Loucy (cell line): ENCODE results near the gene NMB.

Source experiments
- H2AFZ ChIP-seq: fragments of 200-600 bp; sonication (generic); 2 replicates; pipeline ENCODE4 v1.6.0; 2016; ENCODE audit warnings: antibody characterized with exemption, mild to moderate bottlenecking, low read length, moderate library complexity
- H3F3A ChIP-seq: fragments of 200-600 bp; 2 replicates; pipeline ENCODE4 v1.6.0; 2016; ENCODE audit warnings: antibody characterized with exemption, low read depth, mild to moderate bottlenecking
- H3K27me3 ChIP-seq: fragments of 200-600 bp; sonication (generic); 2 replicates; pipeline ENCODE4 v1.6.1; 2014; ENCODE audit warnings: low read length, mild to moderate bottlenecking; ENCODE audit not compliant: insufficient read depth, poor library complexity, severe bottlenecking
- H3K36me3 ChIP-seq: fragments of 200-600 bp; sonication (generic); 2 replicates; pipeline ENCODE4 v1.6.1; 2016; ENCODE audit warnings: low read length; ENCODE audit not compliant: insufficient read depth
- H3K4me1 ChIP-seq: fragments of 200-600 bp; sonication (generic); 2 replicates; pipeline ENCODE4 v1.5.1; 2014; ENCODE audit warnings: low read length, mild to moderate bottlenecking; ENCODE audit not compliant: insufficient read depth, poor library complexity, severe bottlenecking
- H3K4me2 ChIP-seq: fragments of 200-600 bp; sonication (generic); 2 replicates; pipeline ENCODE4 v1.6.0; 2014; ENCODE audit warnings: antibody characterized with exemption, low read length, low read depth, mild to moderate bottlenecking; ENCODE audit not compliant: poor library complexity, severe bottlenecking
- H3K4me3 ChIP-seq: fragments of 200-600 bp; sonication (generic); 2 replicates; pipeline ENCODE4 v1.5.1; 2014; ENCODE audit warnings: low read length, mild to moderate bottlenecking, mixed read lengths; ENCODE audit not compliant: poor library complexity, severe bottlenecking
- H3K79me2 ChIP-seq: fragments of 200-600 bp; sonication (generic); 2 replicates; pipeline ENCODE4 v1.6.1; 2014; ENCODE audit warnings: low read length; ENCODE audit not compliant: insufficient read depth
- H3K9ac ChIP-seq: fragments of 200-600 bp; sonication (generic); 2 replicates; pipeline ENCODE4 v1.6.0; 2014; ENCODE audit warnings: mild to moderate bottlenecking, low read depth, low read length, moderate library complexity; ENCODE audit not compliant: poor library complexity, severe bottlenecking
- H3K9me2 ChIP-seq: fragments of 200-600 bp; sonication (generic); replicated peaks from 2 replicates; pipeline ENCODE4 v1.6.1; 2016; ENCODE audit warnings: low read depth, low read length, mixed read lengths
- H3K9me3 ChIP-seq: fragments of 200-600 bp; sonication (generic); 2 replicates; pipeline ENCODE4 v1.6.1; 2014; ENCODE audit warnings: mild to moderate bottlenecking, antibody characterized with exemption, low read length, low read depth; ENCODE audit not compliant: insufficient read depth
- H4K20me1 ChIP-seq: fragments of 200-600 bp; sonication (generic); 2 replicates; pipeline ENCODE4 v1.6.0; 2014; ENCODE audit warnings: antibody characterized with exemption, low read length, mild to moderate bottlenecking; ENCODE audit not compliant: insufficient read depth, poor library complexity, severe bottlenecking
- EZH2phosphoT487 ChIP-seq: fragments of 200-600 bp; IDR thresholded peaks from 2 replicates; pipeline ENCODE4 v1.6.1; 2018; ENCODE audit warnings: antibody characterized with exemption, mild to moderate bottlenecking, moderate library complexity, borderline replicate concordance
- TF ChIP-seq, protein P1 (sequence below): fragments of 200-600 bp; sonication (generic); conservative IDR thresholded peaks from 2 replicates; pipeline ENCODE4 v1.5.1; 2014; ENCODE audit warnings: mild to moderate bottlenecking, antibody characterized with exemption, low read length

The NMB gene

DNA sequence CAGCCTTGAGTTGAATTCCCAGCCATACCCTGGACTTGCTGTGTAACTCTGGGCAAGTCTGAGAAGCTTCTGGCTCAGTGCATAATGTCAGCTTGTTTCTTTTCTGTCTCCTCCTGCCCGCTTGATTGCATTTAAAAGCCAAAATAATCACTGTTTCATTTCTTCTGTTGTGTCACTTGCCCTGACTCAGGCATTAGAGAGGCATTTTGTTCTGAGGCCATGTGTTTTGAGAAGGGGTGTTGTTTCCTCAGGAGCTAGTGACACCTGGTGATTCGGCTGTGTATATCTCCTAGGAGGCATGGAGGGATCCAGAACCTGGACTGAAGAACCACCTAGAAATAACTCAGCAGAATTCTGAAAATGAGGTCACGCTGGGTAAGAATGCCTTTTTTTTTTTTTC lies 19.9 kb downstream of the NMB start:
- TF ChIP-seq, protein P1, sequence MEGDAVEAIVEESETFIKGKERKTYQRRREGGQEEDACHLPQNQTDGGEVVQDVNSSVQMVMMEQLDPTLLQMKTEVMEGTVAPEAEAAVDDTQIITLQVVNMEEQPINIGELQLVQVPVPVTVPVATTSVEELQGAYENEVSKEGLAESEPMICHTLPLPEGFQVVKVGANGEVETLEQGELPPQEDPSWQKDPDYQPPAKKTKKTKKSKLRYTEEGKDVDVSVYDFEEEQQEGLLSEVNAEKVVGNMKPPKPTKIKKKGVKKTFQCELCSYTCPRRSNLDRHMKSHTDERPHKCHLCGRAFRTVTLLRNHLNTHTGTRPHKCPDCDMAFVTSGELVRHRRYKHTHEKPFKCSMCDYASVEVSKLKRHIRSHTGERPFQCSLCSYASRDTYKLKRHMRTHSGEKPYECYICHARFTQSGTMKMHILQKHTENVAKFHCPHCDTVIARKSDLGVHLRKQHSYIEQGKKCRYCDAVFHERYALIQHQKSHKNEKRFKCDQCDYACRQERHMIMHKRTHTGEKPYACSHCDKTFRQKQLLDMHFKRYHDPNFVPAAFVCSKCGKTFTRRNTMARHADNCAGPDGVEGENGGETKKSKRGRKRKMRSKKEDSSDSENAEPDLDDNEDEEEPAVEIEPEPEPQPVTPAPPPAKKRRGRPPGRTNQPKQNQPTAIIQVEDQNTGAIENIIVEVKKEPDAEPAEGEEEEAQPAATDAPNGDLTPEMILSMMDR, result peak; percentile 42
- no peak for TF ChIP-seq EZH2phosphoT487
- H3K9ac ChIP-seq, result no peak overlapping the region
- H3K4me2 ChIP-seq, result no peak overlapping the region
- H3K4me3 ChIP-seq, result no peak overlapping the region
- no peaks in the 10 kb centered on the region for H3K27me3 ChIP-seq
- no peaks in the 10 kb centered on the region for H3K9me2 ChIP-seq
- peaks cover 15% of the 10 kb centered on the region for H4K20me1 ChIP-seq
- no peak overlapping the region for H2AFZ ChIP-seq
- H3K79me2 ChIP-seq, result peaks cover 30% of the 10 kb centered on the region; the same call in 1 of the 2 replicates
- 0 out of 2 replicates have a peak, but pooled peaks cover 3% of the 10 kb centered on the region for H3F3A ChIP-seq
- peaks cover 33% of the 10 kb centered on the region; the same call in 1 of the 2 replicates for H3K36me3 ChIP-seq
- H3K9me3 ChIP-seq, result no peaks in the 10 kb centered on the region
- peaks cover 9% of the 10 kb centered on the region for H3K4me1 ChIP-seq

DNA sequence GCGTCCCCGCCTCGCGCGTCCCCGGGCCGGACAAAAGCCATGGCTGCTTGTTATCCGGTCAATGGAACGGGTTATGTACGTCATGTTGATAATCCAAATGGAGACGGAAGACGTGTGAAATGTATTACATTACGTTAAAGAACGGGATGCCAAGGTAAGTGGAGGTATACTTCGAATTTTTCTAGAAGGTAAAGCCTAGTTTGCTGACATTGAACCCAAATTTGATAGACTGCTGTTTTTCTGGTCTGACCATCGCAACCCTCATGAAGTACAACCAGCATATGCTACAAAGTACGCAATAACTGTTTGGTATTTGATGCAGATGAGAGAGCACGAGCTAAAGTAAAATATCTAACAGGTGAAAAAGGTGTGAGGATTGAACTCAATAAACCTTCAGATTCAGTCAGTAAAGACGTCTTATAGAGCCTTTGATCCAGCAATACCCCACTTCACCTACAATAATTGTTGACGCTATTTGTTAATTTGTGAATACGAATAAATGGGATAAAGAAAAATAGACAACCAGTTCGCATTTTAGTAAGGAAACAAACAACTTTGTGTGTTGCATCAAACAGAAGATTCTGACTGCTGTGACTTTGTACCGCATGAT lies 23.7 kb downstream of the NMB start:
- H3K4me3 ChIP-seq, result peak overlapping the region; percentile 94
- no peaks in the 10 kb centered on the region for H3K9me2 ChIP-seq
- peaks cover 47% of the 10 kb centered on the region; the same call in 1 of the 2 replicates for H3K79me2 ChIP-seq
- H3K36me3 ChIP-seq, result peaks cover 5% of the 10 kb centered on the region; the same call in 1 of the 2 replicates
- H2AFZ ChIP-seq, result no peak overlapping the region
- no peaks in the 10 kb centered on the region for H3K9me3 ChIP-seq
- H3K4me1 ChIP-seq, result peaks cover 26% of the 10 kb centered on the region
- peak overlapping the region; percentile 67 for H3K9ac ChIP-seq
- TF ChIP-seq, protein P1, result no peak
- no peak for TF ChIP-seq EZH2phosphoT487
- 0 out of 2 replicates have a peak, but pooled peaks cover 3% of the 10 kb centered on the region for H3F3A ChIP-seq
- no peaks in the 10 kb centered on the region for H3K27me3 ChIP-seq
- H3K4me2 ChIP-seq, result peak overlapping the region; percentile 98
- peaks cover 23% of the 10 kb centered on the region for H4K20me1 ChIP-seq

DNA sequence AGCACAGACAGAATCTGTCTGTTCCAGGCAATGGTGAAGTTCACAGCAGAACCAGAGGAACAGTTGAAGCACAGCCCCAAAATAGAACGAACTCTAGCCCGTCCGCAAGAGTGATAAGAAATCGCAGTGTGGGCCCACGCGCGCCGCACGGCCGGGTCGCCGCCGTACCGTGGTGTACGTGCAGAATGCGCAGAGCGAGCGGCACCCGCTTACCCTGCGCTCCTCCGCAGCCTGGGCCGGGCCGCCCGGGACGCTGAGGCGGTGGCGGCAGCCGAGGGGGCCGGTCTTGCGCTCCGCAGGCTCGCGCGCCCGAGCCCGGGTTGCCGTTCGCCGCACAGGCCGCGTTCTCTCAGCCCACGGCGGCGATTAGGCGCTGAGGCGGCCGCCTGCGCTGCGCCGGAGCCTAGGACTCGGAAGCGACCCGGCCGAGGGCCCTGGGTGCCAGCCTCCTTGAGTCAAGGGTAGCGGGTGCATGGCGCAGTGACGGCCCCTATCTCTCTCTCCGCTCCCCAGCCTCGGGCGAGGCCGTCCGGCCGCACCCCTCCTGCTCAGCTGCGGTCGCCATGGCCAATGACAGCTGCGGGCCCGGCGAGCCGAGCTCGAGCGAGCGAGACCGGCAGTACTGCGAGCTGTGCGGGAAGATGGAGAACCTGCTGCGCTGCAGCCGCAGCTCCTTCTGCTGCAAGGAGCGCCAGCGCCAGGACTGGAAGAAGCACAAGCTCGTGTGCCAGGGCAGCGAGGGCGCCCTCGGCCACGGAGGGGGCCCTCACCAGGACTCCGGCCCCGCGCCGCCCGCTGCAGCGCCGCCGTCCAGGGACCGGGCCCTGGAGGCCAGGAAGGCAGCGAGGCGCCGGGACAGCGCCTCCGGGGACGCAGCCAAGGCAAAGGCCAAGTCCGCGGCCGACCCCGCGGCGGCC lies 24.4 kb downstream of the NMB start:
- Histone ChIP-seq H3K36me3 (no peaks in the 10 kb centered on the region), H3K27me3 (no peaks in the 10 kb centered on the region), H3K9ac (peak overlapping the region; percentile 67), H2AFZ (no peak overlapping the region), H3F3A (0 out of 2 replicates have a peak, but pooled peaks cover 3% of the 10 kb centered on the region), H3K4me3 (peak overlapping the region; percentile 94), H3K79me2 (peaks cover 47% of the 10 kb centered on the region; the same call in 1 of the 2 replicates), H3K4me1 (peaks cover 26% of the 10 kb centered on the region), H3K4me2 (peak overlapping the region; percentile 98), H3K9me2 (no peaks in the 10 kb centered on the region), H3K9me3 (no peaks in the 10 kb centered on the region), H4K20me1 (peaks cover 23% of the 10 kb centered on the region)
- no peak for TF ChIP-seq EZH2phosphoT487
- TF ChIP-seq, protein P1, result no peak
